Ectodermal cell (in vitro differentiated cells): ENCODE data around the gene CHST2.
A peak's percentile ranks its signal among the peaks of the same experiment; 100 is the strongest.

Experiments used
- H3K27ac ChIP-seq: 2 replicates; pipeline ENCODE4 v1.7.0; 2013; ENCODE audit warnings: mild to moderate bottlenecking, low read depth, low read length; ENCODE audit not compliant: insufficient read depth, poor library complexity, severe bottlenecking
- H3K27me3 ChIP-seq: 2 replicates; pipeline ENCODE4 v1.7.0; 2013; ENCODE audit warnings: mild to moderate bottlenecking, low read length; ENCODE audit not compliant: insufficient read depth, control insufficient read depth, poor library complexity, severe bottlenecking
- H3K36me3 ChIP-seq: one replicate; pipeline ENCODE4 v1.7.0; 2013; ENCODE audit warnings: low read length; ENCODE audit not compliant: control insufficient read depth, insufficient read depth
- H3K4me1 ChIP-seq: one replicate; pipeline ENCODE4 v1.7.0; 2013; ENCODE audit warnings: low read length; ENCODE audit not compliant: control insufficient read depth, insufficient read depth
- H3K4me3 ChIP-seq: 2 replicates; pipeline ENCODE4 v1.7.0; 2013; ENCODE audit warnings: low read depth, low read length, control low read depth; ENCODE audit not compliant: insufficient read depth
- H3K9me3 ChIP-seq: 2 replicates; pipeline ENCODE4 v1.7.0; 2013; ENCODE audit warnings: mild to moderate bottlenecking, low read length, moderate library complexity; ENCODE audit not compliant: control insufficient read depth
- WGBS, 2 experiments: methylation state at CpG; one replicate each; pipeline ENCODE4 v1.1.7; 2013; ENCODE audit warnings: missing lambda C conversion rate in 2 of 2; 5-methylcytosine and 5-hydroxymethylcytosine counted together

CHST2 gene

GRCh38 chr3:143098032-143098764, 21.4 kb upstream of the CHST2 start:
- Histone ChIP-seq H3K27ac (no peak overlapping the region), H3K9me3 (no peaks in the 10 kb centered on the region), H3K27me3 (no peaks in the 10 kb centered on the region), H3K36me3 (no peaks in the 10 kb centered on the region), H3K4me1 (no peaks in the 10 kb centered on the region), H3K4me3 (no peak overlapping the region)
- 87 to 92% methylated on average over 4 to 5 of the region's 5 CpGs for WGBS, 2 experiments

- H3K27me3 ChIP-seq, result no peaks in the 10 kb centered on the region
- H3K4me3 ChIP-seq, result no peak overlapping the region
- no peaks in the 10 kb centered on the region for H3K4me1 ChIP-seq
- H3K27ac ChIP-seq, result no peak overlapping the region
- no peaks in the 10 kb centered on the region for H3K36me3 ChIP-seq
- H3K9me3 ChIP-seq, result no peaks in the 10 kb centered on the region
- WGBS, 2 experiments, result 93 to 94% methylated on average over 3 of the region's 3 CpGs
Observed at GRCh38 chr3:143099210-143099609, 20.4 kb upstream of the CHST2 start.

GRCh38 chr3:143099690-143100089, 19.9 kb upstream of the CHST2 start:
- Histone ChIP-seq H3K9me3 (no peaks in the 10 kb centered on the region), H3K36me3 (no peaks in the 10 kb centered on the region), H3K4me1 (no peaks in the 10 kb centered on the region), H3K27ac (no peak overlapping the region), H3K27me3 (no peaks in the 10 kb centered on the region), H3K4me3 (no peak overlapping the region)
- 89 to 94% methylated on average over 2 of the region's 2 CpGs for WGBS, 2 experiments

- H3K36me3 ChIP-seq, result no peaks in the 10 kb centered on the region
- peaks cover 5% of the 10 kb centered on the region for H3K9me3 ChIP-seq
- 93 to 94% methylated on average over 6 of the region's 6 CpGs for WGBS, 2 experiments
- H3K4me3 ChIP-seq, result no peak overlapping the region
- no peak overlapping the region for H3K27ac ChIP-seq
- H3K27me3 ChIP-seq, result no peaks in the 10 kb centered on the region
- H3K4me1 ChIP-seq, result no peaks in the 10 kb centered on the region
Observed at GRCh38 chr3:143100451-143100850, 19.1 kb upstream of the CHST2 start.

GRCh38 chr3:143101792-143102381, 17.7 kb upstream of the CHST2 start:
- no peaks in the 10 kb centered on the region for H3K36me3 ChIP-seq
- no peak overlapping the region for H3K27ac ChIP-seq
- WGBS, 2 experiments, result 94% methylated on average over 7 of the region's 7 CpGs
- peaks cover 6% of the 10 kb centered on the region for H3K9me3 ChIP-seq
- no peak overlapping the region for H3K4me3 ChIP-seq
- no peaks in the 10 kb centered on the region for H3K4me1 ChIP-seq
- no peaks in the 10 kb centered on the region for H3K27me3 ChIP-seq

- Histone ChIP-seq H3K36me3 (no peaks in the 10 kb centered on the region), H3K27ac (no peak overlapping the region), H3K4me3 (no peak overlapping the region), H3K4me1 (no peaks in the 10 kb centered on the region), H3K27me3 (no peaks in the 10 kb centered on the region), H3K9me3 (peaks cover 6% of the 10 kb centered on the region)
- 91 to 95% methylated on average over 2 of the region's 2 CpGs for WGBS, 2 experiments
Observed at GRCh38 chr3:143103652-143104051, 15.9 kb upstream of the CHST2 start.

- WGBS, 2 experiments, result 80 to 86% methylated on average over 4 to 5 of the region's 5 CpGs
Observed at GRCh38 chr3:143105170-143105569, 14.4 kb upstream of the CHST2 start.

GRCh38 chr3:143109861-143110260, 9.7 kb upstream of the CHST2 start:
- no peak overlapping the region for H3K27ac ChIP-seq
- WGBS, 2 experiments, result 95 to 97% methylated on average over 5 of the region's 5 CpGs

More at GRCh38 chr3:143105170-143105569, 14.4 kb upstream of the CHST2 start:
- Histone ChIP-seq H3K27ac (no peak overlapping the region), H3K9me3 (peaks cover 6% of the 10 kb centered on the region), H3K27me3 (no peaks in the 10 kb centered on the region), H3K4me3 (no peak overlapping the region), H3K4me1 (no peaks in the 10 kb centered on the region), H3K36me3 (no peaks in the 10 kb centered on the region)

GRCh38 chr3:143110371-143110770, 9.2 kb upstream of the CHST2 start:
- peaks cover 2% of the 10 kb centered on the region for H3K9me3 ChIP-seq
- H3K27ac ChIP-seq, result no peak overlapping the region
- H3K4me1 ChIP-seq, result no peaks in the 10 kb centered on the region
- 85 to 86% methylated on average over 5 of the region's 5 CpGs for WGBS, 2 experiments
- no peaks in the 10 kb centered on the region for H3K27me3 ChIP-seq
- no peak overlapping the region for H3K4me3 ChIP-seq
- H3K36me3 ChIP-seq, result no peaks in the 10 kb centered on the region

More at GRCh38 chr3:143109861-143110260, 9.7 kb upstream of the CHST2 start:
- Histone ChIP-seq H3K36me3 (no peaks in the 10 kb centered on the region), H3K9me3 (peaks cover 6% of the 10 kb centered on the region), H3K4me1 (no peaks in the 10 kb centered on the region), H3K27me3 (no peaks in the 10 kb centered on the region), H3K4me3 (no peak overlapping the region)

- Histone ChIP-seq H3K9me3 (no peaks in the 10 kb centered on the region), H3K36me3 (no peaks in the 10 kb centered on the region), H3K27ac (no peak overlapping the region), H3K4me3 (peak overlapping the region; percentile 86), H3K4me1 (peaks cover 4% of the 10 kb centered on the region), H3K27me3 (peaks cover 42% of the 10 kb centered on the region)
- WGBS, 2 experiments, result 36 to 38% methylated on average over 12 to 13 of the region's 13 CpGs
Observed at GRCh38 chr3:143118630-143119008, 952 bp upstream of the CHST2 start.
